IMR-90 (cell line): ENCODE measurements around the gene TIPRL. TPM values are rescaled to one million over a fixed set of nuclear protein-coding genes. Genes with fewer than 3 reads are reported as not detected.

ENCODE experiments used
- ATAC-seq: fragments of 200-7000 bp; cut with Tn5 transposase; 2 replicates; pipeline ENCODE4 v1.9.1; 2020; ENCODE audit warnings: low read depth, mild to moderate bottlenecking, moderate library complexity
- BruUV-seq: library from RNA; stranded (reverse); fragments of 400-500 nt; replicated peaks from 2 replicates; lab custom pipeline; 2021; lab: Mats Ljungman, UMichigan
- CTCF ChIA-PET: fragments of 300-600 bp; formaldehyde crosslinking; extraction: SDS; loops from one replicate; lab custom pipeline; 2021; ENCODE audit warnings: antibody characterized with exemption; lab: Yijun Ruan, JAX
- POLR2A ChIA-PET: fragments of 300-600 bp; sonication (Branson Sonifier 250); formaldehyde crosslinking; loops from one replicate; lab custom pipeline; 2022; ENCODE audit warnings: antibody characterized with exemption; ENCODE audit not compliant: unreplicated experiment; lab: Charles Lee
- DNase-seq: peaks from one replicate; pipeline ENCODE4 v3.0.0; 2013
- H2AFZ ChIP-seq: replicated peaks from 2 replicates; pipeline ENCODE3; 2013; ENCODE audit warnings: low read length, mild to moderate bottlenecking; ENCODE audit not compliant: poor library complexity
- H2AK5ac ChIP-seq: 2 replicates; pipeline ENCODE4 v1.6.1; 2013; ENCODE audit warnings: low read depth, low read length, inconsistent platforms
- H2AK9ac ChIP-seq: replicated peaks from 2 replicates; pipeline ENCODE3; 2013; ENCODE audit warnings: mild to moderate bottlenecking, low read depth, low read length, moderate library complexity; ENCODE audit not compliant: poor library complexity
- H2BK120ac ChIP-seq: 2 replicates; pipeline ENCODE4 v1.6.1; 2013; ENCODE audit warnings: low read depth, low read length, inconsistent platforms
- H2BK15ac ChIP-seq: 3 replicates; pipeline ENCODE4 v1.6.1; 2013; ENCODE audit warnings: low read depth, low read length, inconsistent platforms
- H2BK20ac ChIP-seq: 2 replicates; pipeline ENCODE4 v1.6.1; 2013; ENCODE audit warnings: low read depth, mild to moderate bottlenecking, inconsistent platforms, low read length, moderate library complexity
- H2BK5ac ChIP-seq: 2 replicates; pipeline ENCODE4 v1.6.1; 2013; ENCODE audit warnings: mild to moderate bottlenecking, low read depth, low read length, inconsistent platforms; ENCODE audit not compliant: poor library complexity, severe bottlenecking
- H3K14ac ChIP-seq: replicated peaks from 2 replicates; pipeline ENCODE4 v1.6.1; 2013; ENCODE audit warnings: low read depth, low read length, inconsistent platforms
- H3K18ac ChIP-seq: 2 replicates; pipeline ENCODE4 v1.6.1; 2013; ENCODE audit warnings: low read depth, low read length, control low read depth
- H3K23ac ChIP-seq: 2 replicates; pipeline ENCODE4 v1.6.1; 2013; ENCODE audit warnings: low read depth, low read length, inconsistent platforms
- H3K27ac ChIP-seq: 2 replicates; pipeline ENCODE4 v1.5.1; 2013; ENCODE audit warnings: mild to moderate bottlenecking, control low read depth, low read length; ENCODE audit not compliant: insufficient read depth
- H3K27me3 ChIP-seq: 2 replicates; pipeline ENCODE4 v1.6.1; 2013; ENCODE audit warnings: low read length; ENCODE audit not compliant: control insufficient read depth, insufficient read depth
- H3K36me3 ChIP-seq: 2 replicates; pipeline ENCODE4 v1.6.1; 2013; ENCODE audit warnings: low read length, mixed read lengths; ENCODE audit not compliant: control insufficient read depth, insufficient read depth
- H3K4ac ChIP-seq: 2 replicates; pipeline ENCODE4 v1.6.1; 2013; ENCODE audit warnings: low read depth, low read length, inconsistent platforms
- H3K4me1 ChIP-seq: 2 replicates; pipeline ENCODE4 v1.6.1; 2013; ENCODE audit warnings: low read length, mixed read lengths; ENCODE audit not compliant: control insufficient read depth, insufficient read depth
- H3K4me2 ChIP-seq: 2 replicates; pipeline ENCODE4 v1.6.1; 2013; ENCODE audit warnings: low read depth, mild to moderate bottlenecking, control low read depth, low read length, moderate library complexity
- H3K4me3 ChIP-seq: 2 replicates; pipeline ENCODE4 v1.5.1; 2013; ENCODE audit warnings: low read depth, mild to moderate bottlenecking, control low read depth, low read length, moderate library complexity; ENCODE audit not compliant: insufficient read depth
- H3K56ac ChIP-seq: 2 replicates; pipeline ENCODE4 v1.6.1; 2013; ENCODE audit warnings: low read length, inconsistent platforms; ENCODE audit not compliant: insufficient read depth; ENCODE audit errors: extremely low read depth
- H3K79me1 ChIP-seq, 2 experiments: 2 replicates each; pipeline ENCODE4 v1.6.1; 2013; ENCODE audit warnings: low read length in 2 of 2, inconsistent platforms in 1 of 2, low read depth in 1 of 2
- H3K9ac ChIP-seq: 2 replicates; pipeline ENCODE4 v1.6.1; 2013; ENCODE audit warnings: low read depth, low read length, control low read depth
- H3K9me1 ChIP-seq: 2 replicates; pipeline ENCODE4 v1.6.1; 2013; ENCODE audit warnings: low read length, inconsistent platforms; ENCODE audit not compliant: insufficient read depth
- H3K9me3 ChIP-seq: 2 replicates; pipeline ENCODE4 v1.6.1; 2013; ENCODE audit warnings: low read length; ENCODE audit not compliant: control insufficient read depth, insufficient read depth
- H4K20me1 ChIP-seq: 2 replicates; pipeline ENCODE4 v1.6.1; 2013; ENCODE audit warnings: low read length, inconsistent platforms; ENCODE audit not compliant: insufficient read depth
- H4K5ac ChIP-seq: 2 replicates; pipeline ENCODE4 v1.6.1; 2013; ENCODE audit warnings: mild to moderate bottlenecking, low read depth, low read length, control low read depth
- H4K8ac ChIP-seq, 2 experiments: 2 replicates each; pipeline ENCODE4 v1.6.1; 2013; ENCODE audit warnings: low read depth in 2 of 2, low read length in 2 of 2, control low read depth in 1 of 2, inconsistent platforms in 1 of 2
- H4K91ac ChIP-seq: 2 replicates; pipeline ENCODE4 v1.6.1; 2013; ENCODE audit warnings: low read depth, low read length, inconsistent platforms; ENCODE audit not compliant: insufficient read depth
- CHD1 ChIP-seq: IDR thresholded peaks from 2 replicates; pipeline ENCODE4 v1.6.1; 2012; ENCODE audit warnings: low read depth, low read length, improper control_type of control experiment
- CTCF ChIP-seq: conservative IDR thresholded peaks from 2 replicates; pipeline ENCODE4 v1.5.1; 2012; ENCODE audit warnings: mild to moderate bottlenecking, low read depth, low read length, improper control_type of control experiment
- RAD21 ChIP-seq: IDR thresholded peaks from 2 replicates; pipeline ENCODE4 v1.6.1; 2012; ENCODE audit warnings: low read length, improper control_type of control experiment
- SMC3 ChIP-seq: fragments of 150-350 bp; IDR thresholded peaks from 2 replicates; pipeline ENCODE4 v1.6.1; 2016; ENCODE audit warnings: low read depth, mild to moderate bottlenecking, antibody characterized with exemption, low read length, moderate library complexity
- WGBS, 2 experiments: methylation state at CpG; one replicate each; pipeline versions ENCODE4 v1.1.5 to v1.1.7; 2013; ENCODE audit warnings: missing lambda C conversion rate in 2 of 2; ENCODE audit not compliant: insufficient read length in 1 of 2; ENCODE audit errors: extremely low coverage in 2 of 2; 5-methylcytosine and 5-hydroxymethylcytosine counted together
- dilution Hi-C: fragments of 300-500 bp; cut with HindIII; formaldehyde crosslinking; loops from one replicate; pipeline ENCODE4 v1.14.3; 2018; ENCODE audit warnings: low sequenced_read_pairs; ENCODE audit not compliant: unreplicated experiment
- in situ Hi-C: fragments of 300-500 bp; cut with MboI; formaldehyde crosslinking; loops from 3 replicates; pipeline ENCODE4 v1.14.3; 2019; ENCODE audit warnings: low sequenced_read_pairs, inconsistent platforms, mixed read lengths
- intact Hi-C: fragments of 100-400 bp; cut with micrococcal nuclease; formaldehyde crosslinking; loops from 2 replicates; pipeline ENCODE4 v1.10.0; 2022
- polyA plus RNA-seq, 3 experiments: library from polyadenylated mRNA; depleted of rRNA; stranded (reverse); fragments of >200 nt; gene quantifications; 2 replicates each; pipeline ENCODE4 v1.2.3, GENCODE V29; 2012; ENCODE audit warnings: low replicate concordance in 1 of 3
- total RNA-seq: library from RNA; depleted of rRNA; stranded (reverse); fragments of >200 nt; gene quantifications from 2 replicates; pipeline ENCODE4 v1.2.3, GENCODE V29; 2012

Gene TIPRL
- total and polyA plus RNA-seq, 2 of the 4 experiments (the other 2 are of a cell fraction): 15.4 to 23.8 TPM

GRCh38 chr1:168234846-168235547 lies 56.2 kb downstream of the TIPRL start:
- no TSS peak for BruUV-seq
- no peak overlapping the region for H2BK120ac ChIP-seq
- peaks cover 22 to 45% of the 10 kb centered on the region in 2 experiments for H3K79me1 ChIP-seq
- no peak overlapping the region for H4K8ac ChIP-seq
- H3K18ac ChIP-seq: no peak overlapping the region
- 100% methylated on average over 1 of the region's 8 CpGs; no CpG with 5 or more reads in 1 of the 2 experiments for WGBS, 2 experiments
- no peak overlapping the region for H3K56ac ChIP-seq
- no peak overlapping the region for H2BK20ac ChIP-seq
- no peak overlapping the region for H3K14ac ChIP-seq
- no peaks in the 10 kb centered on the region for H3K27me3 ChIP-seq
- H2BK5ac ChIP-seq: no peak overlapping the region
- dilution Hi-C loops: no loop called here
- peaks cover 16% of the 10 kb centered on the region; the same call in 1 of the 2 replicates for H4K20me1 ChIP-seq
- H3K23ac ChIP-seq: no peak overlapping the region
- H3K4me3 ChIP-seq: no peak overlapping the region
- no peak overlapping the region for H2AFZ ChIP-seq
- TF ChIP-seq SMC3: 0 out of 2 replicates have a peak, but pooled peaks have one; percentile 28
- TF ChIP-seq CTCF: peak; percentile 51
- peak; percentile 50 for TF ChIP-seq RAD21
- no peak for TF ChIP-seq CHD1
- H3K4me2 ChIP-seq: no peak overlapping the region
- no peak overlapping the region for H3K9ac ChIP-seq
- no peak overlapping the region for H2AK9ac ChIP-seq
- DNase-seq (peak; percentile 43), ATAC-seq (peak; percentile 80)
- H3K27ac ChIP-seq: no peak overlapping the region
- H3K36me3 ChIP-seq: peaks cover 32% of the 10 kb centered on the region
- in situ Hi-C loops: no loop called here
- no peak overlapping the region for H2AK5ac ChIP-seq
- CTCF ChIA-PET: interaction anchor here (0.6 to 1.3 kb wide), 4 partner anchors 17 to 934 kb away, joined by 4 to 5 read pairs (median 4); no protein-coding TSS in a partner anchor
- peaks cover 15% of the 10 kb centered on the region for H3K9me1 ChIP-seq
- H3K4ac ChIP-seq: no peak overlapping the region
- intact Hi-C loops: no loop called here
- no peak overlapping the region for H4K5ac ChIP-seq
- POLR2A ChIA-PET: no interaction called here
- H2BK15ac ChIP-seq: no peak overlapping the region
- H3K4me1 ChIP-seq: no peaks in the 10 kb centered on the region
- H4K91ac ChIP-seq: no peak overlapping the region
- H3K9me3 ChIP-seq: no peaks in the 10 kb centered on the region
